GM18498 (cell line): Measurements from ENCODE around the gene LGALS16.
"Not testable (repeated sequence)": the region's sequence is repeated elsewhere in the genome, so short reads cannot be mapped to it uniquely, and the experiment has no call there.

ENCODE experiments used
- ATAC-seq: cut with Tn5 transposase; IDR thresholded peaks from one replicate; pipeline ENCODE4 v1.9.1; 2021; ENCODE audit warnings: mild to moderate bottlenecking, moderate library complexity; ENCODE audit not compliant: unreplicated experiment

The LGALS16 gene

GRCh38 chr19:39655613-39656012 lies at the start of gene LGALS16:
Gene LGALS16, plus strand, starts transcription at chr19:39655913. Its CDS starts 49 bp downstream, at chr19:39655962.
- no peak for ATAC-seq

- no peak for ATAC-seq
Observed at GRCh38 chr19:39607021-39607420, 48.7 kb upstream of the LGALS16 start.

GRCh38 chr19:39607561-39607960 lies 48.2 kb upstream of the LGALS16 start:
- no peak for ATAC-seq

- ATAC-seq = no peak
Observed at GRCh38 chr19:39613597-39613996, 42.1 kb upstream of the LGALS16 start.

GRCh38 chr19:39617745-39618144 lies 38.0 kb upstream of the LGALS16 start:
- ATAC-seq = no peak

- ATAC-seq = no peak
Observed at GRCh38 chr19:39623946-39624345, 31.8 kb upstream of the LGALS16 start.

- not testable (repeated sequence) for ATAC-seq
Observed at GRCh38 chr19:39627631-39628030, 28.1 kb upstream of the LGALS16 start.

- ATAC-seq = no peak
Observed at GRCh38 chr19:39631178-39631577, 24.5 kb upstream of the LGALS16 start.

GRCh38 chr19:39631626-39632025 lies 24.1 kb upstream of the LGALS16 start:
- ATAC-seq = no peak

GRCh38 chr19:39637891-39638290 lies 17.8 kb upstream of the LGALS16 start:
- ATAC-seq = no peak

- ATAC-seq = no peak
Observed at GRCh38 chr19:39641773-39642172, 13.9 kb upstream of the LGALS16 start.

GRCh38 chr19:39643591-39643990 lies 12.1 kb upstream of the LGALS16 start:
- no peak for ATAC-seq

- ATAC-seq = no peak
Observed at GRCh38 chr19:39645800-39646411, 9.8 kb upstream of the LGALS16 start.

GRCh38 chr19:39647918-39648317 lies 7.8 kb upstream of the LGALS16 start:
- ATAC-seq = no peak

GRCh38 chr19:39659791-39660190 lies 4.1 kb downstream of the LGALS16 start:
- no peak for ATAC-seq

GRCh38 chr19:39660661-39661060 lies 4.9 kb downstream of the LGALS16 start:
- no peak for ATAC-seq

GRCh38 chr19:39661565-39661964 lies 5.9 kb downstream of the LGALS16 start:
- ATAC-seq = no peak

GRCh38 chr19:39669860-39670259 lies 14.1 kb downstream of the LGALS16 start:
- not testable (repeated sequence) for ATAC-seq

GRCh38 chr19:39670998-39671397 lies 15.3 kb downstream of the LGALS16 start:
- ATAC-seq = no peak

- ATAC-seq = no peak
Observed at GRCh38 chr19:39671739-39672363, 16.1 kb downstream of the LGALS16 start.

GRCh38 chr19:39672473-39672872 lies 16.8 kb downstream of the LGALS16 start:
- no peak for ATAC-seq

GRCh38 chr19:39673862-39674261 lies 18.1 kb downstream of the LGALS16 start:
- not testable (repeated sequence) for ATAC-seq

- ATAC-seq = no peak
Observed at GRCh38 chr19:39676004-39676403, 20.3 kb downstream of the LGALS16 start.
